Activated CD4-positive, alpha-beta T cell treated with anti-CD3 and anti-CD28 coated beads, Interleukin-2, amount 50 U/mL, for 4 hours (primary cell): ENCODE measurements around the gene FARS2.

Experiments
- DNase-seq, 2 experiments: peaks; one replicate each; pipeline ENCODE4 v3.0.0-alpha.2; 2020

The FARS2 gene

GRCh38 chr6:5287205-5287965, 26.1 kb downstream of the FARS2 start:
- DNase-seq: no peak

DNA sequence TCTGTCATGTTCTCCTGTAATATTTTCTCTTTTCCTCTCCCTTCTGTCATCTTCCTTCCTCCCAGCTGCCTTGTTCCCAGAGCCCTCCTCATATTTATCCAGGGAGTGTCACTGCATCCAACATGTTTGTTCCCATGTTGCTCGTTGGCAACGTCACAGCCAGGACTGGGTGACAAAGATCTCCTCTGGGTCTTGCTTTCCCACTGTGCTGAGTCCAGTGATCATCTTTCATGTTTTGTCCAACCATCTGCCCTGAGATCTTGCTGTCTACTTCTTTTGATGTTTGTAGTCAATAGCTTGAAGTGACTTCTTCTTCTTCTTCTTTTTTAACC, 26.6 kb downstream of the FARS2 start:
- DNase-seq: no peak

- DNase-seq: no peak
These were observed 28.8 kb downstream of the FARS2 start for GRCh38 chr6:5290097-5290496.

DNA sequence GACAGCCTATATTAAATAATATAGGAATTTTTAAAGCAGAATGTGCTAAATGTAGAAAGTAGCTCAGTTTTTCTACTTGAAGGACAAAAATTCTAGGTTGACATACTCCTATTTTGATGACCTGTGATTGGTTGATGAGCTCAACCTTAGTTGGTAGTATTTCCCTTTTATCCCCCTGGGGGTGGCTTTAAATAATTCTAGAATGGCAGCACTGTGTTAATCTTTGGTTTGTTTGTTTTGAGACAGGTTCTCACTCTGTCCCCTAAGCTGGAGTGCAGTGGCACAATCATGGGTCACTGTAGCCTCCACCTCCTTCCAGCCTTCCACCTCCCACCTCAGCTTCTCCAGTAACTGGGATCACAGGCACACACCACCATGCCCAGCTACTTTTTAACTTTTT, 29.2 kb downstream of the FARS2 start:
- DNase-seq: no peak

- no peak for DNase-seq
These were observed 30.8 kb downstream of the FARS2 start for GRCh38 chr6:5292154-5292553.

DNA sequence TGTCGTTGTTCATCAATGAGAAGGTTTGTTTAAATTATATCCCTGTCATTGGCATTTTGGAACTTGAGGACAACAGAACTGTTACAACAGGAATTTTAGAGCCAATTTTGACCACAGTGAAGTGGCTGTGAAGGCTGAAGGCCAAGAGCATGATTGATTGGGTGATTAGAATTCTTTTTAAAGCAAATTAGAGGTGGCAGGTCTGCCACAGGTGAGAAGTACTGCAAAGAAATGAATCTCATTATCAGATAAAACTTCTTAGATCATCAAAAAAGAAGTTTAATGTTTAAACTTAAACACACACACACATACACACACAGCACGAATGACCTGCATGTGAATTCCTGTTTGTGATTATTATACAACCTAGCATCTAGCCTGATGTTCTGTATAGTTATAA, 32.4 kb downstream of the FARS2 start:
- no peak for DNase-seq

DNA sequence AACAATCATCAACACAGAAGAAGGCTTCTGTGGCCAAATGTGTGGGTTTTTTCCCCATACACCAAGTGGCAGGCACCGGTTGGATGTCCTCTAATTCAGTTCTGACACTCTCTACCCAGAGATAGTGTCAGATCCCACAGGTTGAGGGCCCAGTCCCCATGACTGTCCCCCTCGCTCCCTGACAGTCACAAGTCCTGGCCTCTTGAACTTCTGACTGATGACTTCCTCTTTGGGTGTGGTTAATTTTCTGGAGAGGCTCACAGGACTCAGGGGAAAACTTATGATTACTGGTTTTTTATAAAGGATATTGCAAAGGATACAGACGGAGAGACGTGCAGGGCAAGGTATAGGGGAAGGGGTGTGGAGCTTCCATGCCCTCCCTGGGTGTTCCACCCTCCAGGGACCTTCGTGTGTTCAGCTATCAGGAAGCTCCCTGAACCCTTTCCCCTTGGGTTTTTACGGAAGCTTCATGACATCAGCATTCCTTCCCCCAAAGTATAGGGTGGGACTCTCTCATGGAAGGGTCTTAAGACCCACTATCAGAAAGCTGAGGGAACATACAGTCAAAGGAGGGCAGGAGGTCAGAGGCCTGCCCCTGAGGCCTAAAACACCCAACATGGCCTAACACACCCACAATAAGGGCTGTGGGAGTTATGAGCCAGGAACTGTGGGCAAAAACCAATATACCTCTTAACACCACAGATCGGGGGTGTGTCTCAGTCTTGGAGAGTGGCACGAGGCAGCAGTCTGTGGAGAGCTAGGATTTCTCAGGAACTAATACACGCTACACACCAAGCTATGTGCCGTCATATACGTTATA, 33.3 kb downstream of the FARS2 start:
- DNase-seq: no peak

GRCh38 chr6:5295623-5296022, 34.3 kb downstream of the FARS2 start:
- DNase-seq: no peak

GRCh38 chr6:5300206-5300764, 39.0 kb downstream of the FARS2 start:
- DNase-seq: no peak

- DNase-seq: no peak
These were observed 41.1 kb downstream of the FARS2 start for GRCh38 chr6:5302220-5302946.

DNA sequence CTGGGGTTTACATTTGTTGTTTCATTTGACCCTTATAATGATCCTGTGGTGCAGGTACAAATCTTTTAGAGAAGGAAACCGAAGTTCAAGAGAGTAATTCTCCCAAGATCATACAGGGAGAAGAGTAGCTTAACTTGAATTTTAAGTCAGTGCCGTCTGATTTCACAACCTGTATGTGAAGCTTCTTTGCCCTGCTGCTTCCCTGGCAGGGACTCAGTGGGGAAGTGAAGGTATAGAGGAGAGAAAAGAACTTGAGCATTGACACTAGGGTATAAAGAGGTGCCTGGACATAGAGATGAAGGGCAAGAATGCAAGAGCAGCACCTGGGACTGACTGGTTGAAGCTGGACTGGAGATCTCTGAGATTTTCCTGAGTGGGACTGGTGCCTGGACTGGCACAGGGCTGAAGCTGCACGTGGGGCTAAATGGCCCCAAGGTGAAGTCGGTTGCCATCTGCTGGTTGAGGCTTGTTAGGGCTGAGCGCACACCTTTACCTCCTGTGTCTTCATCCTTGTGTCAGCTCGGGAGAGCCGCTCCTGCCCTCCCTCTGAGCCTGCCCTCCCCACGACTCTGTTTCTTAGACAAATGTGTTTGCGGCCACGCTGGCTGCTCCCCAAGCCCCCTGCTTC, 41.8 kb downstream of the FARS2 start:
- DNase-seq: peak; percentile 53 to 56

- DNase-seq: no peak
These were observed 42.4 kb downstream of the FARS2 start for GRCh38 chr6:5303682-5304081.

- no peak for DNase-seq
These were observed 44.8 kb downstream of the FARS2 start for GRCh38 chr6:5305968-5306626.

DNA sequence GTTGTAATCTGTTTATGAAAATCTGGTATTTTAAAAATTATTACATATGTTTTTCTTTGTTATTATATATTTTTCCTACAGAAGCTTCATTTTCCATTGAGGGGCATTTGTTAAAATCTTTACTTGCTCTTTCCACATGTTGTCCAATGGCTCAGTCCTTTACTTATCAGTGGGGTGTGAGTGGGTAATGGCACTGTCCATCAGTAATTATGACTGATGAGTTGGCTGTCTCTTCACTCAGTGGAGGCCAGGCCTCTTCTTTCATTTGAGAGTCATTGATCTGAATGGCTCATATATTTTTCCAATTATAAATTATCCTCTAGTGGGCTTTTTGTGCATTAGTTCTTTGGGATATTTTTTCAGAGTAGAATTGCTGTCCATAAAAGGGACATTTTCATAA, 45.7 kb downstream of the FARS2 start:
- DNase-seq: no peak

GRCh38 chr6:5308066-5308465, 46.8 kb downstream of the FARS2 start:
- DNase-seq: no peak

- DNase-seq: no peak
These were observed 53.0 kb downstream of the FARS2 start for GRCh38 chr6:5314191-5314865.

- DNase-seq: no peak
These were observed 54.6 kb downstream of the FARS2 start for GRCh38 chr6:5315881-5316280.

DNA sequence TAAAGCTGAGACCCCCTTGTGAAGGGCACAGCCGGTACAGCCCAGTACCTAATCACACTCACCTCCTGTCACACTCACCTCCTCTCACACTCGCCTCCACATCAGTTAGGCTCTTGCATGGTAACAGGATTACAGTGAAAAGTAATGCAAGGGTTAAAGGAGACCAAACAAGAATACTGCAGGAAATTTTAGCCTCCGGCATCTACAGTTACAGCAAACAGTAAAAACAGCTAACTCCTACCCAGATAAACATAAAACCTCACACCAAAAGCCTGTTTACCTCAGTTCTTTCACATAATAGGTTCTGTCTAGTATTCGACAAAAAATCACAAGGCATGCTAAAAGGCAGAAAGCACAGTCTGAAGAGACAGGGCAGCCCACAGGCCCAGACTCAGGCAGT, 55.6 kb downstream of the FARS2 start:
- DNase-seq: no peak

DNA sequence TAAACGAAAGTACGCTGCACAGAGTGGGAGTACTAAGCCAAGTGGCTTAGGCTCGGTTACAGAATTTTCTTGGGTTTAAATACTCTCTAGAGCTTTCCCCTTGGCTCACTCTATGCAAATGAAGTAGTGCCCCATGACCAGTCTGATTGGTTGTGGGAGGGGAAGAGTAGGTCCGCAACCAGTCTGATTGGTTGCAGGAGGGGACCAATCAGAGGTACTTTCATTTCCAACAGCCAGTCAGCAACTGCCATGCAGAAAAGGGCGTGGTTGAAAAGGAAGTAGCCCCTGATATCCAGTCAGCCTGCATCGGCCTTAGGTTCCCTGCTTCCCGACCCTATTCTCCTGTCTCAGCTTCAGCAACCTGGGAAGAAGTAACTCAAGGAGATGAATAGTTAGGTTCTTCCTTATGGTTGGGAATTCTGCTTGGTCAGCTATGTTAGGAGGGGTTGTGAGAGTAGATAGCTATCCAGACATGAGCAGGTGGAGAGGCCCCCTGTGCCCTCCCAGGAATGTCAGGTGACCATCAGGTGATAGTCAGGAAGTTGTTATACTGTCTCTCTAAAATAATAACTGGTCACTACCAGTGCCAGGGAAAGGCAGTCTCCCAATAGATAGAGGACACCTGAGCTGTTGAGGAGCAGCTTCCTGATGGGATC, 57.4 kb downstream of the FARS2 start:
- no peak for DNase-seq

DNA sequence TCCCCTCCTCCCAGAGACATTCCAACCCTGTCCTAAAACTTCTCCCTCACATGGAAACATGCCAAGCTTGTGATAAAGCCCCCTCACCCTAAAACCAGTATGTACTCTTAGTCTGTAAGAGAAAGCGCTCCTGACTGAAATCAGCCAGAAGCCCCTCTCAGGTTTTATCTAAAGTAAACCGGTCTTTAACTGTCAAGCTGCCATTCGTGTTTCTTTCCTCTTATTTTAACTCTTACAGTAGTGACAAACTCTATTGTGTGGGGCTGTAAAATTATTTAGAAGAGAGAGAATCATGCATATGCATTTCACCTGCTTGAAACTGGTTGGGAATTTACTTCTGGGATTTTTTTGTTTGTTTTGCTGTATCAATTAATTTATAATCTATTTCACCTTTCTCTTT, 62.7 kb downstream of the FARS2 start:
- no peak for DNase-seq

GRCh38 chr6:5325173-5325572, 63.9 kb downstream of the FARS2 start:
- no peak for DNase-seq
